ENCODE data around the gene ADCY9.

- no peak for TF ChIP-seq POLR2A (IDR thresholded peaks at IDR 0.05; ENCODE audit: low read length)
- no peak for TF ChIP-seq GATA1 (IDR thresholded peaks at IDR 0.05; ENCODE audit: low read depth, low read length)
These were observed 24.4 kb upstream of the ADCY9 start for GRCh38 chr16:4140652-4141051.

All from erythroblast (primary cell).